PFSK-1 (cell line): Measurements from ENCODE around the gene TMPRSS11A.

Source experiments
- FOXP2 ChIP-seq: optimal IDR thresholded peaks from 2 replicates; pipeline ENCODE3; 2011; ENCODE audit warnings: borderline replicate concordance, control low read depth, inconsistent platforms; ENCODE audit not compliant: insufficient read depth; ENCODE audit errors: extremely low read length, extremely low read depth
- POLR2AphosphoS5 ChIP-seq: IDR thresholded peaks from 2 replicates; pipeline ENCODE4 v1.6.1; 2012; ENCODE audit warnings: low read depth, mild to moderate bottlenecking, control low read depth, low read length, moderate library complexity
- REST ChIP-seq, 2 experiments: IDR thresholded peaks; 2 replicates each; pipeline versions ENCODE4 v1.6.1 to v1.8.0; 2011 to 2012; ENCODE audit warnings: low read depth in 2 of 2, low read length in 2 of 2, control low read depth in 1 of 2, inconsistent platforms in 1 of 2, mild to moderate bottlenecking in 1 of 2, moderate library complexity in 1 of 2; ENCODE audit not compliant: insufficient read depth in 1 of 2
- SIN3A ChIP-seq: IDR thresholded peaks from 2 replicates; pipeline ENCODE4 v1.6.1; 2012; ENCODE audit warnings: mild to moderate bottlenecking, low read length, moderate library complexity, borderline replicate concordance; ENCODE audit not compliant: insufficient read depth
- TAF1 ChIP-seq: IDR thresholded peaks from 2 replicates; pipeline ENCODE4 v1.6.1; 2012; ENCODE audit warnings: low read length, control low read depth, borderline replicate concordance; ENCODE audit not compliant: insufficient read depth

DNA sequence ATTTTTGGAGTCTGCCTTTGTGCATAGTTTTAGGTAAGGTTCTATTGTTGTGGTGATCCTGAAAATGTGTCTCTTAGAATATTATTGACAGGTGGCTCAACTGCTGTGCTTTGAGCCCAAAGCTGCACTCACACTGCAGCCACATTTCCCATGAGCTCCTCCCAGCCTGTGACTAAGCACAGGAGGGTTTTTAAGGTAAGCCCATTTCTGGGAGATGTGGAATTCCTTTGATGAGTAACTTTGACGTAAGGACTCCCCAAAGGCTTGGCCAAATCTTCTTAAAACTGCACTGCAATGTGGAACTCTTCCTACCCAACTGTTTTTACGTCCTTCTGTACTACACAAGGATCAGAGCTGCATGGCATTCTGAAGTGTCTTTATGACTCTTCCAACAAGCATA lies 20.0 kb upstream of the TMPRSS11A start:
- no peak for TF ChIP-seq TAF1
- TF ChIP-seq REST (IDR thresholded peaks at IDR 0.05; ENCODE audit: insufficient read depth in 1 of 2, low read depth in 2 of 2, low read length in 2 of 2): no peak
- no peak for TF ChIP-seq POLR2AphosphoS5
- TF ChIP-seq SIN3A: no peak
- no peak for TF ChIP-seq FOXP2
